ENCODE results near the gene FBXO42.

Gene FBXO42

DNA sequence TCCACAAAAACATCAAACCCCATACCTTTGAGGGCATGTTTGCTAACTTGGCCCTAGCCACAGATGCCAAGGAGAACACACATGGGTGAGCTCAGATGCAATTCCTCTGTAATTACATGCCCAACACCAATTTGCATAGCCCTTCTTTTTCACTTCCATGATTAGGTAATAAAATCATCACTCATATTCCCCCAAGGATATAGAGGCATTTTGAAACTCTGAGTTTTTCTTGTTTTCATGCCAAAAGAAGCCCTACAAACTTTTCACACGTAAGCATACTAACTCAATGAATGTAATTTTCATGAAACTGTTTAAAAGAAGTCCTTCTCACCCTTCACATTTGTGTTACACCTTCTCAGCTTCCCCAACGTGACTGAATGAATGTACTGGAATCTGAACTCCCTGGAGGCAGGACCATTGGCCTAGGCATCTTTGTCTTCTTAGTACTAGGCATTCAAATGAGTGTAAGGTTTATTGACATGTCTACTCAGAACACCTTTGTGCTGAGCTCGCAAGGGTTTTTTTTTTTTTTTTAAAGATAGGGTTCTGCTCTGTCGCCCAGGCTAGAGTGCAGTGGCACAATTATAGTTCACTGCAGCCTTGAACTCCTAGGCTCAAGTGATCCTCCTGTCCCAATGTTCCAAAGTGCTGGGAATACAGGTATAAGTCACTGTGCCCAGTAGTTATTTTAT lies 31.0 kb downstream of the FBXO42 start:
- no peak for DNase-seq

GRCh38 chr1:16318555-16318954 lies 33.7 kb downstream of the FBXO42 start:
- no peak for DNase-seq

- no peak for DNase-seq
These were observed 36.8 kb downstream of the FBXO42 start for GRCh38 chr1:16315437-16315836.

GRCh38 chr1:16307222-16307621 lies 45.1 kb downstream of the FBXO42 start:
- no peak for DNase-seq

- DNase-seq = no peak
These were observed 49.3 kb downstream of the FBXO42 start for GRCh38 chr1:16302709-16303627.

DNA sequence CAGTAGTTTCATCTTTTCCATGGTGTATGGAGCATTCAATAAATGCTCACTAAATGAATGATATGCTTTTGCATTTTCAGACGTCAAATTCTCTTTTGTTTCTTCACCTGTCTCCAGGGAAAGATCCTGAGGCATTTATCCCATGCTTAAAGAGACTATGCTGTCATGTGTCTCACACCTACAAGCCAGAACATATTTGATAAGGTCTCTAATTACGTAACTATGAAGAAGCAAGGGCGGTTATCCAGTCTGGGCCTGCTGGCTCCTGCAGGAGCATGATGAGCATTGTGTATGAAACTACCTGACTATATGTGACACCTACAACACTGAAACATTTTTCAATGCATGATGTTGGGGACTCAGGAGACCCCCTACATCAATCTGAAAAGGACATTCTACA lies 51.8 kb downstream of the FBXO42 start:
- no peak for DNase-seq

- DNase-seq = no peak
These were observed 53.6 kb downstream of the FBXO42 start for GRCh38 chr1:16298653-16299052.

DNA sequence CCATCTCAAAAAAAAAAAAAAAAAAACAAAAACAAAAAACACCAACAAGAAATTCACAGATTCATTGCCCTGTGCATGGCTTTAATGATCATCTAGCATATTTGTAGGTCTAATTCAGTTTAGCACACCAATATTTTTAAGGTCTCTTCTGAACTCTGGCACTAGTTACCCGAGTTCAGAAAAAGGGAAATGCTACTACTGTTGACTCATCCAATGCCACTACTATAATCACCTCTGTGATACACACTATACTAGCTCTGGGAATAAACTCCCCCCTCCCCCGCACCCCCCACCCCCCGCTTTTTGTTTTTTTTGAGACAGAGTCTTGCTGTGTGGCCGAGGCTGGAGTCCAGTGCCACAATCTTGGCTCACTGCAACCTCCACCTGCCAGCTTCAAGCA lies 55.6 kb downstream of the FBXO42 start:
- DNase-seq = no peak

GRCh38 chr1:16294219-16295212 lies 57.8 kb downstream of the FBXO42 start:
- DNase-seq = no peak

GRCh38 chr1:16293538-16293937 lies 58.7 kb downstream of the FBXO42 start:
- DNase-seq = no peak

GRCh38 chr1:16292739-16293138 lies 59.5 kb downstream of the FBXO42 start:
- DNase-seq = no peak

DNA sequence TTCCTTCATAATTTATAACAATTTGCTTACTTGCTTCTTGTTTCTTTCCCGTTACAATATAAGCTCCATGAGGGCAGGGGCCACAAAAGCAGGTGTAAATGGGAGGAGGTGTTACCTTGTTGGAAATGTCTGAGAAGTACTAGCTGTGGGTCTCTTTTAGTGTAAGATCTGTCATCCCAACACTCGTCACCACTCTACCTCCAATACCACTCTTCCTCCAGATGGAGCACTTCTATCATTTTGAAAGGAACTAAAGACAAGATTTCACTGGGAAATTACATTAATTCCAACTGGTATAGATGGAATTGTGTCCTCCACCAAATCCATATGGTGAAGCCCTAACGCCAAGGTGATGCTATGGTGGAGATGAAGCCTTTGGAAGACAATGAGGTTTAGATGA lies 62.3 kb downstream of the FBXO42 start:
- DNase-seq = no peak

- no peak for DNase-seq
These were observed 66.2 kb downstream of the FBXO42 start for GRCh38 chr1:16286122-16286521.

DNA sequence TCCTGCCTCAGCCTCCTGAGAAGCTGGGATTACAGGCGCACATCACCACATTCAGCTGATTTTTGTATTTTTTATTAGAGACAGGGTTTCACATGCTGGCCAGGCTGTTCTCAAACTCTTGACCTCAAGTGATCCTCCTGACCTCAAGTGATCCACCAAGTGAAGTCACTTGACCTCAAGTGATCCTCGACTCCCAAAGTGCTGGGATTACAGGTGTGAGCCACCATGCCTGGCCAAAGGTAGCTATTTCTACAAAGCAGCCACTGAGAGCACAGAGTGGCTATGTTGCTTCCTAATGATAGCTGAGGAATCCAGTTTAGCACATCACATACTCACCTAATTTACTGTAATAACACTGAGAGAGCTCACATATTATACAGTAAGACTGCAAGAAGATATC lies 70.5 kb downstream of the FBXO42 start:
- no peak for DNase-seq

GRCh38 chr1:16279186-16279585 lies 73.1 kb downstream of the FBXO42 start:
- no peak for DNase-seq

DNA sequence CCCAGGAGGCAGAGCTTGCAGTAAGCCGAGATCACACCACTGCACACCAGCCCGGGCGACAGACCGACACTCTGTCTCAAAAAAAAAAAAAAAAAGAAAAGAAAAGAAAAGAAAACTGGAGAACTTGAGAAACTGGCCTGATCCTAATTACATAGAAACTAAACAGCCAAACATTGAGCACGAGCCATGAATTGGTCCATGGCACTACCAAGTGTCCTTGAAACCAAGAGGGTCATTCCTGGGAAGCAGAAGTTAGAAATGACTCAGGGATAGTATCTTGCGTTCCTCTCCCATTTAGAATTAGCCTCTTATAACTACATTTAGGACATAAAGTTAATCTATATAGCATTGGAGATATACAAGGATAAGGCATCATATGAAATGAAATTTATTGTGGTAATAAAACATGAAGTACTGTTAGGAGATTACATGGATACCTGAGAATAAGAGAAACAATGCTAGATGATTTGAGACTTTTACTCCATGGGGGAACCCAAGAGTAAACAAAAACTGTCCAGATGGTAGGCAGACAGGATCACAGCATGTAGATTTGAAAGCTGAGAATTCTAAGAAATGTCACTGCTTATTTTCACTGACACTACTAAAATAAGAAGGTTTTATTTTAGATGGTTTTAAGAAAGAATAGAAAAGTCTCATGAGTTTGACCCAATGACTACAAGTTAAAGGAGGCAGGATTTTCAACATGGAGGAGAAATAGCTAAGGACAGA lies 75.8 kb downstream of the FBXO42 start:
- no peak for DNase-seq

GRCh38 chr1:16275591-16275990 lies 76.7 kb downstream of the FBXO42 start:
- DNase-seq = no peak

- DNase-seq = no peak
These were observed 84.5 kb downstream of the FBXO42 start for GRCh38 chr1:16267690-16268180.

GRCh38 chr1:16266411-16267118 lies 85.7 kb downstream of the FBXO42 start:
- no peak for DNase-seq

DNA sequence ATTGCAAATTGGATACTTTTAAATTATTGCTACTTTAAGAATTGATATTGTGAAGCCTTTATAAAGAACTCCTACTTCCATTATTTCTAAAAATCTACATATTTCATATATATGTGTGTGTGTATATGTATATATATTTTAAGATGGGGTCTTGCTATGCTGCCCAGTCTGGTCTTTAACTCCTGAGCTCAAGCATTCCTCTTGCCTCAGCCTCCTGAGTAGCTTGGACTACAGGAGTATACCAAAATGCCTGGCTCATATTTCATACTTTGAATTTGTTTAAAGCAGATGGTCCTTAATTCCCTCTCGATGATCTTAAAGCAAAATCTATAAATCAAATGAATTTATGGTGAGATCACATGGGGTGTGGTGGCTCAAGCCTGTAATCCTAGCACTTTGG lies 90.2 kb downstream of the FBXO42 start:
- no peak for DNase-seq

DNA sequence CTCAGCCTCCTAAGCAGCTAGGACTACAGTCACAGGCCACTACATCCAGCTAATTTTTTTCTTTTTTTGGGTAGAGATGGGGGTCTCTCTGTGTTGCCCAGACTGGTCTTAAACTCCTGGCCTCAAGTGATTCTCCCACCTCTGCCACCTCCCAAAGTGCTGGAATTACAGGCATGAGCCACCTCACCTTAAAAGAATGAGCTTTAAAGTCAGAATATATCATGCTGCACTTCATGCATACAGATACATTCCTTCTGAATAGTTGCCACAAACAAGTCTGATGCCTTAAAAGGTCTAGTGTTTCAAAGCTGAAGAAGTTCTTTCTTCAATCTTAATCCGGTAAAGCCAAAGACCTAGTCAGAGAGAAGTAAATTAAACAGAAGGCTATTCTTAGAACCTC lies 91.5 kb downstream of the FBXO42 start:
- no peak for DNase-seq

Data from SHP77 (cell line).